ENCODE results near the gene CLSTN2.
A peak's percentile ranks its signal among the peaks of the same experiment; 100 is the strongest.

CLSTN2 gene

GRCh38 chr3:140176526-140176925, 241.5 kb downstream of the CLSTN2 start:
- FAIRE-seq (no peak), DNase-seq (ENCODE audit: insufficient read length, low spot score) (no peak)

- no peak for FAIRE-seq
- DNase-seq (ENCODE audit: insufficient read length, low spot score), result no peak
Measured at GRCh38 chr3:140177943-140178342, 243.0 kb downstream of the CLSTN2 start.

GRCh38 chr3:140178482-140178881, 243.5 kb downstream of the CLSTN2 start:
- FAIRE-seq, result no peak
- DNase-seq (ENCODE audit: insufficient read length, low spot score), result no peak

- FAIRE-seq (no peak), DNase-seq (ENCODE audit: insufficient read length, low spot score) (no peak)
Measured at GRCh38 chr3:140180603-140181002, 245.6 kb downstream of the CLSTN2 start.

- FAIRE-seq (no peak), DNase-seq (ENCODE audit: insufficient read length, low spot score) (no peak)
Measured at GRCh38 chr3:140185375-140185774, 250.4 kb downstream of the CLSTN2 start.

- FAIRE-seq (no peak), DNase-seq (ENCODE audit: insufficient read length, low spot score) (no peak)
Measured at GRCh38 chr3:140186421-140186920, 251.5 kb downstream of the CLSTN2 start.

- no peak for DNase-seq (ENCODE audit: insufficient read length, low spot score)
- no peak for FAIRE-seq
Measured at GRCh38 chr3:140187028-140187427, 252.0 kb downstream of the CLSTN2 start.

- DNase-seq (ENCODE audit: insufficient read length, low spot score) (no peak), FAIRE-seq (no peak)
Measured at GRCh38 chr3:140187656-140188221, 252.8 kb downstream of the CLSTN2 start.

- no peak for DNase-seq (ENCODE audit: insufficient read length, low spot score)
- FAIRE-seq, result no peak
Measured at GRCh38 chr3:140188285-140188684, 253.3 kb downstream of the CLSTN2 start.

- FAIRE-seq, result no peak
- no peak for DNase-seq (ENCODE audit: insufficient read length, low spot score)
Measured at GRCh38 chr3:140189267-140189666, 254.3 kb downstream of the CLSTN2 start.

GRCh38 chr3:140189976-140190375, 255.0 kb downstream of the CLSTN2 start:
- FAIRE-seq (no peak), DNase-seq (ENCODE audit: insufficient read length, low spot score) (no peak)

GRCh38 chr3:140196970-140197369, 262.0 kb downstream of the CLSTN2 start:
- no peak for FAIRE-seq
- no peak for DNase-seq (ENCODE audit: insufficient read length, low spot score)

- FAIRE-seq, result no peak
- no peak for DNase-seq (ENCODE audit: insufficient read length, low spot score)
Measured at GRCh38 chr3:140198242-140198641, 263.3 kb downstream of the CLSTN2 start.

GRCh38 chr3:140199008-140199407, 264.0 kb downstream of the CLSTN2 start:
- FAIRE-seq (no peak), DNase-seq (ENCODE audit: insufficient read length, low spot score) (no peak)

- no peak for FAIRE-seq
Measured at GRCh38 chr3:140199743-140200142, 264.8 kb downstream of the CLSTN2 start.

GRCh38 chr3:140203510-140203909, 268.5 kb downstream of the CLSTN2 start:
- DNase-seq (ENCODE audit: insufficient read length, low spot score), result no peak
- FAIRE-seq, result no peak

More at GRCh38 chr3:140199743-140200142, 264.8 kb downstream of the CLSTN2 start:
- no peak for DNase-seq (ENCODE audit: insufficient read length, low spot score)

GRCh38 chr3:140204271-140204984, 269.4 kb downstream of the CLSTN2 start:
- DNase-seq (ENCODE audit: insufficient read length, low spot score) (no peak), FAIRE-seq (no peak)

GRCh38 chr3:140205598-140205997, 270.6 kb downstream of the CLSTN2 start:
- DNase-seq (ENCODE audit: insufficient read length, low spot score) (no peak), FAIRE-seq (no peak)

GRCh38 chr3:140206196-140207040, 271.4 kb downstream of the CLSTN2 start:
- FAIRE-seq (no peak), DNase-seq (ENCODE audit: insufficient read length, low spot score) (peak; percentile 9)

- DNase-seq (ENCODE audit: insufficient read length, low spot score) (no peak), FAIRE-seq (no peak)
Measured at GRCh38 chr3:140207541-140207940, 272.6 kb downstream of the CLSTN2 start.

GRCh38 chr3:140216249-140216648, 281.3 kb downstream of the CLSTN2 start:
- no peak for FAIRE-seq
- no peak for DNase-seq (ENCODE audit: insufficient read length, low spot score)

All from HTR-8/SVneo (cell line).